Gastrocnemius medialis (tissue), 4 donors: Measurements from ENCODE around the gene PDE4D. TPM values are rescaled to one million over a fixed set of nuclear protein-coding genes. Genes with fewer than 3 reads are reported as not detected.

ENCODE experiments used
- ATAC-seq, 2 donors: fragments of 150-250 bp; one replicate each; pipeline ENCODE4 v1.9.1; 2016
- DNase-seq, 2 donors: peaks; one replicate each; pipeline ENCODE4 v3.0.0-alpha.2; 2019
- H3K27ac ChIP-seq, 4 donors: fragments of 200-600 bp; sonication (generic); 1 replicate in 1 of 4; 2 replicates in 3 of 4; pipeline ENCODE4 v1.5.1; 2016 to 2018; ENCODE audit warnings: mild to moderate bottlenecking in 2 of 4, moderate library complexity in 1 of 4
- H3K27me3 ChIP-seq, 3 donors: fragments of 200-600 bp; sonication (generic) in 2 of 3; 1 replicate in 1 of 3; 2 replicates in 2 of 3; pipeline versions ENCODE4 v1.5.1 to v1.6.0; 2016 to 2019; ENCODE audit warnings: mild to moderate bottlenecking in 1 of 3, moderate library complexity in 1 of 3
- H3K36me3 ChIP-seq, 2 donors: fragments of 200-600 bp; sonication (generic) in 1 of 2; one replicate each; pipeline ENCODE4 v1.5.1; 2017 to 2018
- H3K4me1 ChIP-seq, 2 donors: fragments of 200-600 bp; sonication (generic) in 1 of 2; one replicate each; pipeline ENCODE4 v1.5.1; 2016 to 2017; ENCODE audit warnings: mild to moderate bottlenecking in 2 of 2
- H3K4me3 ChIP-seq, 4 donors: fragments of 200-600 bp; sonication (generic) in 3 of 4; 1 replicate in 1 of 4; 2 replicates in 3 of 4; pipeline ENCODE4 v1.5.1; 2016 to 2019; ENCODE audit warnings: mild to moderate bottlenecking in 2 of 4
- H3K9me3 ChIP-seq, 3 donors: fragments of 200-600 bp; sonication (generic) in 2 of 3; 1 replicate in 1 of 3; 2 replicates in 2 of 3; pipeline ENCODE4 v1.5.1; 2016 to 2019
- POLR2A ChIP-seq, 2 donors: fragments of 450-650 bp; IDR thresholded peaks; one replicate each; pipeline ENCODE4 v1.6.1; 2017; ENCODE audit warnings: antibody characterized with exemption in 2 of 2, mild to moderate bottlenecking in 2 of 2, moderate library complexity in 2 of 2
- in situ Hi-C, 4 donors: fragments of 200-750 bp; cut with MboI; loops; one replicate each; pipeline versions ENCODE4 v1.15.0 to v1.8.0; 2017; ENCODE audit warnings: low sequenced_read_pairs in 4 of 4
- intact Hi-C: fragments of 100-400 bp; cut with DNase I; formaldehyde crosslinking; loops from one replicate; pipeline ENCODE4 v1.15.1; 2023; ENCODE audit warnings: low total_unique reads
- total RNA-seq, 4 donors: library from RNA; depleted of rRNA; stranded (reverse); fragments of >200 nt; gene quantifications; one replicate each; pipeline versions ENCODE4 v1.1.0 to v1.2.3, GENCODE V29; 2016
- TF ChIP-seq, protein P1 (sequence below), 5 experiments: fragments of 450-650 bp in 3 of 5; fragments of 200-600 bp in 2 of 5; sonication (generic) in 2 of 5; IDR thresholded peaks in 4 of 5; conservative IDR thresholded peaks in 1 of 5; 1 replicate in 4 of 5; 2 replicates in 1 of 5; pipeline ENCODE4 v1.5.1; 2016 to 2019; ENCODE audit warnings: antibody characterized with exemption in 5 of 5, mild to moderate bottlenecking in 3 of 5, moderate library complexity in 3 of 5

The PDE4D gene
- total RNA-seq, 4 donors from 2014 or later = 133 to 223 (median 185) TPM

DNA sequence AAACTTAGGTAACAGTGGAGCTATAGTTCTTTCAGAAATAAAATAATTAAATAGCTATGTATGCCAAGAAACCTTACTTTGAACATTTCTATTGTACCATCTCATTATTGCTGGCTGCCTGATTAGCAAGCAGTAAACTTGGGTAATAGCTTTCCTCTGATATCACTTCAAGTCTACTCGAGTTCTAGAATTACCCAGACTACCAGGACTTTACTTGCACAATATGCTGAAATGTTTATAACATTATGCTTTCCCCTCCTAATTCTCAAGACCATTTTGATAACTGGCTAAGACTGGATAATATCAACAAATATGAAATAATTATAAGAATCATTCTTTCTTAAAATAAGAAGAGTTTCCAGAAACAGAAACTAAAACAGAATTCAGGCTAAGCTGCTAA lies 798.0 kb downstream of the PDE4D start:
- peaks cover 27 to 28% of the 10 kb centered on the region in 2 donors for H3K4me1 ChIP-seq
- no peaks in the 10 kb centered on the region for H3K27me3 ChIP-seq
- in situ Hi-C loops (no loop called here), intact Hi-C loops (no loop called here)
- H3K27ac ChIP-seq = peak overlapping the region; percentile 56 to 69 (median 62)
- no peak overlapping the region for H3K4me3 ChIP-seq
- ATAC-seq = peak; percentile 69 to 80
- H3K9me3 ChIP-seq = no peaks in the 10 kb centered on the region
- no peaks in the 10 kb centered on the region for H3K36me3 ChIP-seq
- TF ChIP-seq, protein P1, sequence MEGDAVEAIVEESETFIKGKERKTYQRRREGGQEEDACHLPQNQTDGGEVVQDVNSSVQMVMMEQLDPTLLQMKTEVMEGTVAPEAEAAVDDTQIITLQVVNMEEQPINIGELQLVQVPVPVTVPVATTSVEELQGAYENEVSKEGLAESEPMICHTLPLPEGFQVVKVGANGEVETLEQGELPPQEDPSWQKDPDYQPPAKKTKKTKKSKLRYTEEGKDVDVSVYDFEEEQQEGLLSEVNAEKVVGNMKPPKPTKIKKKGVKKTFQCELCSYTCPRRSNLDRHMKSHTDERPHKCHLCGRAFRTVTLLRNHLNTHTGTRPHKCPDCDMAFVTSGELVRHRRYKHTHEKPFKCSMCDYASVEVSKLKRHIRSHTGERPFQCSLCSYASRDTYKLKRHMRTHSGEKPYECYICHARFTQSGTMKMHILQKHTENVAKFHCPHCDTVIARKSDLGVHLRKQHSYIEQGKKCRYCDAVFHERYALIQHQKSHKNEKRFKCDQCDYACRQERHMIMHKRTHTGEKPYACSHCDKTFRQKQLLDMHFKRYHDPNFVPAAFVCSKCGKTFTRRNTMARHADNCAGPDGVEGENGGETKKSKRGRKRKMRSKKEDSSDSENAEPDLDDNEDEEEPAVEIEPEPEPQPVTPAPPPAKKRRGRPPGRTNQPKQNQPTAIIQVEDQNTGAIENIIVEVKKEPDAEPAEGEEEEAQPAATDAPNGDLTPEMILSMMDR (IDR thresholded peaks at IDR 0.05 in 4 of 5, conservative IDR thresholded peaks at IDR 0.05 in 1 of 5) = no peak
- TF ChIP-seq POLR2A (IDR thresholded peaks at IDR 0.05) = no peak
- no peak for DNase-seq

DNA sequence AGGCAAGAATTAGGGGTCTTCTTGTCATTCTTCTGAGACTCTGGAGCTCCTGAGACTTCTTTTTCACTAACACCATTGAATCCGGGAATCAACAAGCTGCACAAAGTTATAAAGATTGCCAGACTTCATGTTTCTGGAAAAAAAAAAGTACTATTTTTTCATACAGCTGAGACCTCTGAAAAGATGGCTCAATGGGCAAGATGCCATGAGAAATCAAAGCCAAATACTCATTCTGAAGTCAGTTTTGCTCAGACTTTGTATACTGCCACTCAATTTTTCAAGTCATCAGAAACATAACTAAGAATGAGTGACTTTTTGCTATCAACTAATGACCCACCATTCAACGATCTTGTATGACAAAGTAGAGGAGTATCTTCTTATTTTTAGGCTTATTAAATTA lies 798.7 kb downstream of the PDE4D start:
- peaks cover 27 to 28% of the 10 kb centered on the region in 2 donors for H3K4me1 ChIP-seq
- peak overlapping the region; percentile 56 to 69 (median 62) for H3K27ac ChIP-seq
- intact Hi-C loops = loop anchor here (5.0 kb wide), 1 partner anchor 38 kb away; no protein-coding TSS in a partner anchor
- in situ Hi-C loops = no loop called here
- H3K4me3 ChIP-seq = no peak overlapping the region
- no peak for ATAC-seq
- no peaks in the 10 kb centered on the region for H3K27me3 ChIP-seq
- TF ChIP-seq POLR2A (IDR thresholded peaks at IDR 0.05) = no peak
- TF ChIP-seq, protein P1 (IDR thresholded peaks at IDR 0.05 in 4 of 5, conservative IDR thresholded peaks at IDR 0.05 in 1 of 5) = no peak
- H3K36me3 ChIP-seq = no peaks in the 10 kb centered on the region
- H3K9me3 ChIP-seq = no peaks in the 10 kb centered on the region
- DNase-seq = no peak

DNA sequence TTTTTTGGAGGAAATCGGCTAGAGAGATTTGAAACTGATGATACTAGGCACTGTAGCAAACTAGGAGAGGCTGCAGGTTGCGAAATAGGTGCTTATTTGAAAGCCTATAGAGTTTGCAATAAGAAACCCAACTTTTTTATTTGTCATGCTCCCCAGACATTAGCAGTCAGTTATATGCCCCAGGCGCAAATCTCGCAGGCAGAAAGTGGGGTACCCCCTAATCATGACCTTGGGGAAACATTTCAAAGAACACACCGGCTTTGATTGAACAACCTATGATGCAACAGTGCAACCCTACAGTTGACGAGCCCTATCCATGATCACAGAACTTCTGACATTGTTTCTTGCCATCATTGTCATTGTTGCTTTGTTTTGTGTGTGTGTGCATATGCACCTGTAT lies 800.2 kb downstream of the PDE4D start:
- Histone ChIP-seq H3K27ac (peak overlapping the region in 1 of 4 donors; percentile 18), H3K27me3 (no peaks in the 10 kb centered on the region), H3K36me3 (no peaks in the 10 kb centered on the region), H3K9me3 (no peaks in the 10 kb centered on the region), H3K4me3 (no peak overlapping the region), H3K4me1 (peaks cover 28 to 30% of the 10 kb centered on the region in 2 donors)
- in situ Hi-C loops = no loop called here
- TF ChIP-seq, protein P1 (IDR thresholded peaks at IDR 0.05 in 4 of 5, conservative IDR thresholded peaks at IDR 0.05 in 1 of 5) = no peak
- no peak for TF ChIP-seq POLR2A (IDR thresholded peaks at IDR 0.05)
- ATAC-seq = no peak
- no peak for DNase-seq
- intact Hi-C loops = loop anchor here (5.0 kb wide), 1 partner anchor 36 kb away; no protein-coding TSS in a partner anchor

DNA sequence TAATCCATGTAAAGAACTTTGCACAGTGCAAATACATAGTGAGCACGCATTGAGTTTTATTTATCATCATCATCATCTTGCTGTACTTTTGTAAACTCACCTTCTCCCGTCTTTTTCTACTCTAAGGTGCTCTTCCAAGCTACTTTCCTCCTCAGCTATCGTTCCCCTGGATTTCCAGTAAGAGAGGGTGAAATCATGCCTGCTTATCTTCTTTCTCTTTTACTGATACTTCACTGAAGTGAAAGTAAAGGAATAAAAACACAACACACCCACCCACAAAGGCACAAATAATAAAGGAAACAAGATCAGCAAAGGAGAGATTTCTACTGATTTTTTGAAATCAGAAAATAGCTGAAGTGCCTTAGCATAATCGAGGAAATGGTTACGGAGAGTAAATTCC lies 800.8 kb downstream of the PDE4D start:
- Histone ChIP-seq H3K9me3 (no peaks in the 10 kb centered on the region), H3K27ac (peak overlapping the region in 1 of 4 donors; percentile 18), H3K4me1 (peaks cover 27 to 31% of the 10 kb centered on the region in 2 donors), H3K27me3 (no peaks in the 10 kb centered on the region), H3K36me3 (no peaks in the 10 kb centered on the region), H3K4me3 (no peak overlapping the region)
- TF ChIP-seq, protein P1 (IDR thresholded peaks at IDR 0.05 in 4 of 5, conservative IDR thresholded peaks at IDR 0.05 in 1 of 5) = no peak
- intact Hi-C loops (loop anchor here (5.0 kb wide), 1 partner anchor 35 kb away; no protein-coding TSS in a partner anchor), in situ Hi-C loops (no loop called here)
- ATAC-seq (no peak), DNase-seq (no peak)

DNA sequence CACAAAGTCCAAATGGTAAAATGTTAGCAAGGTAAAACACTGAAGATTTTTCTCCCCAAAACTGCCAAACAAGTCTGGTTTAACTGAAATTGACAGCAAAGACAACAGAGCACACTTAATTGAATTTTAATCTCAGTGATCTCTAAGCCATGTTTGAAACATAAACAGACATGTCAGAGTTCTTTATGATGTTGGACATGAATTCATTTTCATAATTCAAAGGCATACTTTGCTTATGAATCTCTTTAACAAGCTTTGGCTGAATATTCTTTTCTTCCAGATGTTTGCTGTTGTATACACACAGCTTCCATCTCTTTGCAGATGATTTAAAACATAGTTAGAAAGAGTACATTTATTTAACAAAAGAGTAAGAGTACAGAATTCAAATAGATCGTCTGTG lies 801.6 kb downstream of the PDE4D start:
- in situ Hi-C loops (no loop called here), intact Hi-C loops (loop anchor here (5.0 kb wide), 1 partner anchor 35 kb away; no protein-coding TSS in a partner anchor)
- Histone ChIP-seq H3K27ac (no peak overlapping the region), H3K36me3 (no peaks in the 10 kb centered on the region), H3K27me3 (no peaks in the 10 kb centered on the region), H3K4me1 (peaks cover 20 to 27% of the 10 kb centered on the region in 2 donors), H3K9me3 (no peaks in the 10 kb centered on the region), H3K4me3 (no peak overlapping the region)
- DNase-seq (no peak), ATAC-seq (no peak)
- TF ChIP-seq, protein P1 (IDR thresholded peaks at IDR 0.05 in 4 of 5, conservative IDR thresholded peaks at IDR 0.05 in 1 of 5) = no peak
- TF ChIP-seq POLR2A (IDR thresholded peaks at IDR 0.05) = no peak
